Kidney glomerular epithelial cell (primary cell): ENCODE measurements around the gene SP140L.
"Not testable (repeated sequence)": the region's sequence is repeated elsewhere in the genome, so short reads cannot be mapped to it uniquely, and the experiment has no call there.

Experiments used
- DNase-seq: peaks from one replicate; lab custom pipeline; 2025; lab: John Stamatoyannopoulos, UW

Gene SP140L

DNA sequence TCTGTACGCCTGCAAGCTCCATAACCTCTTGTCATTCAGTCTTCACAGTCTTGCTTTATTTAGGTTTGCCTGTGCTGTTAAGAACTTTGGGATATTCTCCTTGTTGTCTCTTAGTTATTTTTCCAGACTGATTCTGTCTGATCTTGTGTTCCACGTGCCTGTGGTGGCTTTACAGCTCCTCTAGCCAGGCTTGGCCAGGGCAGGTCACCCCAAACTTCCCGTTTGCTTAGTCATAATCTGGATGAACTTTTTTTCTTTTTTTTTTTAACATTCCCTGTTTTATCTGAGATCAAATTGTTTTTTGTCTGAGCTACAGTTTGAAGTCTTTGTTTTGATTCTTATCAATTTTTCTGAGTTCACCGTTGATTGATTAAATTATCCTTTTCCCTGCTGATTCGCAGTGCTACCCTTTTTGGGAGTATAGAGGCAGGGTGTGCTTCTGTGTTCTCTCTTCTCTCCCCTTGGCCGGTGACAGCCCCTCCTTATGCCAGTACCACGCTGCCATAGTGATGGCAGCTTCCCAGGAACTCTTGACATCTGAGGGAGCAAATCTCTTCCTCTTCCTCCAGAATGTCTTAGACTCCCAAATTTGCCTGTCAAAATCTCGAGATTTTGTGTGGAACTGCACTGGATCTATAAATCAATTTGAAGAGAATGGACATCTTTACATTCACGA lies 91.5 kb downstream of the SP140L start:
- no peak for DNase-seq

GRCh38 chr2:230419181-230419580 lies 92.2 kb downstream of the SP140L start:
- DNase-seq: no peak

DNA sequence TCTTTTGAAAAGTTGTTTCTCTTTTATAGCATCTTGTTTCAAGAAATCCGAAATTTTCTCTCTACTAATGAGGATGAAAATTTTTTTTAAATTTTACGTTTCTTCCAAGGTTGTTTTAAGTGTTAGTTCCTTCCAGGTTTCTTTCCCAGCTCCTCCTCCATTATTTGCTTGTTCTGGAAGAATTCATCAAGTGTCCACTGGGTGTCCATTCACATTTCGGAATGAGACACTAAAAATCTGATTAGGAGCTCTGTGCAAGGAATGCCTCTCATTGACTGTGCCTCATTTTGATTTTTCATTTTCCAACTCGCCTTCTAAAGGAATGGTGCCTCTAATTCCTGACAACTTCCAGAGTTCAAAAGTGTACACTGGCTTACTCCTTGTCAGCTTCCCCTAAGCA lies 95.2 kb downstream of the SP140L start:
- DNase-seq: no peak

DNA sequence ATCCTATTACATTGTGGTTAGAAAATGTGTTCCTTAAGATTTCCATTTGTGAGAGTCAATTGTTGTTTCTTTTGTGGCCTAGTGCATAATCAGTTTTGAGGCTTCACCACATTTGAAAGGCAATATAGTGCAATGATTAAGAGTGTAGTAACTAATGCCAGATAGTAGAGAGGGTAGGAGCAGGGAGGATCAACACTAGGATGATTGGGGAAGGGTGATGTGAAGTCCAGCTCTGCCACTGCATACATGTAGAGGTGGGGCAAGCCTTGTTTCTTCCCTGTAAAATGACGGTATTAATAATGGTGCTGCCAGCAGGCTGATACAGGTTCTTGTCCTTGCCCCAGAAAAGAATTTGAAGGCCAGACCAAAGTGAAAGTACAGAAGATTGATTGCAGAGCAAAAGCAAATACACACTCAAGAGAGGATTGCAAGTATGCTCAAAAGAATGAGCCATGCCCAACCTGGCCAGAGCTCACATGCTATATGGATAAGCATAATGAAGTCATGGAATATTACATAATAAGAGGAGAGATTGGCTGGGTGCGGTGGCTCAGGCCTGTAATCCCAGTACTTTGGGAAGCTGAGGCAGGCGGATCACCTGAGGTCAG lies 97.0 kb downstream of the SP140L start:
- no peak for DNase-seq

DNA sequence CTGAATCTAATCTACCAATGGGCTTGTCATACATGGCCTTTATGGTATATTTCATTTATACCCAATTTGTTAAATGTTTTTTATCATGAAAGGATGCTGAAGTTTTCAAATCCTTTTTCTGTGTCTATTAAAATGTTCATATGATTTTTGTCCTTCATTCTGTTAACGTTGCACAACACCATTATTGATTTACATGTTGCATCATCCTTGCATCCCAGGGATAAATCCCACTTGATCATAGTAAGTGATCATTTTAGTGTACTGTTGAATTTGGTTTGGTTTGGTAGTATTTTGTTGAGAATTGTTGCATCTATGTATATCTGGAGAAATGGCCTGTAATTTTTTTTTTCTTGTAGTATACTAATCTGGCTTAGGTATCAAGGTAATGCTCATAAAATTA lies 98.4 kb downstream of the SP140L start:
- no peak for DNase-seq

DNA sequence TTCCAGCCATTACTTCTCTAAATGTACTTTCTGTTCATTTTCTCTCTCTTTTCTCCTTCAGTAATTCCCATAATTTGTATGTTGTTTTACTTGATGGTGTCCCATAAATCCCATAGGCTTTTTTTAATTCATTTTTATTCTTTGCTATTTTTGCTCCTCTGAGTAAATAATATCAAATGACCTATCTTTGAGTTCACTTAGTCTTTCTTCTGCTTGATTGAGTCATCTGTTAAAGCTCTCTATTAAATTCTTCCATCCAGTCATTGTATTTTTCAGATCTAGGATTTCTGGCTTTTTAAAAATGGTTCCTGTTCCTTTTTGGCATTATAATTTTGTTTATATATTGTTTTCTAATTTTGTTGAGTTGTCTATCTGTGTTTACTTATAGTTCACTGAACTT lies 102.5 kb downstream of the SP140L start:
- no peak for DNase-seq

DNA sequence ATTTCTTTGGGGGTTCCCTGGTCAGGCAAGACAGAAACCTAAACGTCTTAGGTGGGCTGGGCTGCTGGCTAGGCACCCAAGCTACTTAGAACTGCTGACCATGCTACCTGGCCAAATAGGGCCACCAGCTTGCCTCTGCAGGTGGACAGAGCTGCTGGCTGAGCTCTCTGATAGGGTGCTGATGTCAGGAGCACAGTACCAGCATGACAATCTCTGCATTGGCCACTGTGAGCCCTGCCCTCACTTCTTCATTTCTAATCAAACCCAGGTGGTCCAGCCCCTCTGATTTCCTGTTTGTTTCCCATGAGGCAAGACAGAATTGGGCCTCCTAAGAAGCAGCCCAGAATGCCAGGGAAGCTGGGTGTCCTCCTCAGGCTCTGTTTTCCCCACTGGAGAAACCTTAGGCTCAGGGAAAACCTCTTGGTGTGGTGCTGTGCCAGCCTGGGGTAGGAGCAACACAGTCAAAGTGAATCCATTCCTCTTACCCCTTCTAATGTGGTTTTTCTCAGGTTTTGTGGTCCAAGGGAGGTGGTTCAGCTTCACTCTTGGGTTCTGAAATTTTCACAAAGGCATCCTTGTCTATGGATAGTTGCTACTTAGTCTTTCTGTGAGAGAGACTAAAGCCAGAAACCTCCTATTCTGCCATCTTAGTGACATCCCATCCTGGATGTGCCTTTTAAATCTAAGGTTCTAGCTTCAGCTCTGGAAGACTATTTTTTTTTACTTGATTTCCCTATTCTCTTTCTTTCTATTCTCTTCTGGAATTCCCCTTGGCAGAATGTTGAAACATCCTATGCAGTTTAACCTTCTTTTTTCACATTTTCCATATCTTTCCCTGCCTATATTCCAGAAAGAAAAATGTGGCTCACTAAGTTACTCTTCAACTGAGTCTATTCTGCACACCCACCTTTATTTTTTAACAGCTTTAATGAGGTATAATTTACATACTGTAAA lies 104.2 kb downstream of the SP140L start:
- no peak for DNase-seq

DNA sequence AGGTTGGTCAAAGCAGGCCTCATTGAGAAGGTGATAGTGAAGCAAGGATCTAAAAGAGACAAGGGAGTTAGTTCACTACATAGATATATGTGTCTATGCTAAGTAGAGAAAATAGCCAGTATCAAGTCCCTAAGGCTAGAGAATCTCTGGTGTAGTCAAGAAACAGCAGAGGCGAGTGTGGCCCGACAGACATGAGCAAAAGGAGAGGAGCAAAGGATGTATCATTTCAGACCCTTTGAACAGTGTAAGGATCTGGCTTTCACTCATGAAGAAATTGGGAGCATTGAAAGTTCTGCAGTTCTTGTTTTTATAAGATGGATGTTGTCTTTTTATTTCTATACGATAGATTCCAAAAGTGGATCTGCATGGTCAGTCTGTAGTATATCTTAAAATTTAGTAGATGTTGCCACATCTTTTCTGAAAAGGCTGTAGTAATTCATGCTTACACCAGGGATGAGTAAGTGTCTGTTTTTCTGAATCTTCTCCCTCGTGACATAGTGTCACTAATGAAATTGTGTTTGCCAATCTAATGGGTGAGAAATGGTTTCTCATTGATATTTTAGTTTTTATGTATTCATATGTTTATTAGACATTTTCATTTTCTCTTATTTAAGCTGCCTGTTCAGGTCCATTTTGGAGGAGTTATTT lies 107.8 kb downstream of the SP140L start:
- DNase-seq: no peak

DNA sequence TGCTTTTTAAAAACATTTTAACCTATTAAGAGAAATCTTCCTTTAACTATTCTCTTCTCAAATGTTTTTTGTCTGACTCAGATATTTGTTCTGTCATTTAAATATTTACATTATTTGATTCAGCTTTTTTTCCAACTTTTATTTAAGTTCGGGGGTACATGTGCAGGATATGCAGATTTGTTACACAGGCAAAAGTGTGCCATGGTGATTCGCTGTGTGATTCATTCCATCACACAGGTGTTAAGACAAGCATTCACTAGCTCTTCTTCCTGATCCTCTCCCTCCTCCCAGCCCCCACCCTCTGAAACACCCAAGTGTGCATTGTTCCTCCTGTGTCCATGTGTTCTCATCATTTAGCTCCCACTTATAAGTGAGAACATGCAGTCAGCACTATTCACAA lies 108.4 kb downstream of the SP140L start:
- no peak for DNase-seq

- not testable (repeated sequence) for DNase-seq
These were observed 112.1 kb downstream of the SP140L start for GRCh38 chr2:230439121-230439520.

- DNase-seq: no peak
These were observed 112.6 kb downstream of the SP140L start for GRCh38 chr2:230439590-230439989.

DNA sequence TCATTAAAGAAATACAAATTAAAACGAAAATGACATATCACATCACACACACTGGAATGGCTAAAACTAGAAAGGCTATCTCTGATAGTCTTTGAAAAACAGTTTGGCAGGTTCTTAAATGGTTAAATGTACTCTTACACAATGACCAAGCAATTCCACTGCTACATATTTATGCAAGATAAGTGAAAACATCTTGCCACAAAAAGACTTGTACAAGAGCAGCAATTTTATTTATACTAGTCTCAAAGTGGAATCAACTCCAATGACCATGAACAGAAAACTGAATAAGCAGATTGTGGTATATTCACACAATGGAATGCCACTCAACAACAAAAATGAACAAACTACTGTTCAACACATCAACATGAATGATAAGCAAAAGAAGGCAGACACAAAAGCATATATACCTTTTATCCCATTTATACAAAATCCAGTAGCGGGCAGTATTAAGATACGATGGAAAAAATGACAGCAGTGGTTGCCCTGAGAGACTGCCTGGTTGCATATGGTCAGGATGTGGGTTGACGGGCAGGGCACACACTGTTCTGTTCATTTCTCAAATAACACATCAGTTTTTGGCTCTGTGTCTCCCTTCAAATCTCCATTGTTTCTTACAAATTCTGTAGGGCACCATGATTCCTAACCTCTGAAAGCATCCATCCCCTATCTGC lies 114.4 kb downstream of the SP140L start:
- no peak for DNase-seq

DNA sequence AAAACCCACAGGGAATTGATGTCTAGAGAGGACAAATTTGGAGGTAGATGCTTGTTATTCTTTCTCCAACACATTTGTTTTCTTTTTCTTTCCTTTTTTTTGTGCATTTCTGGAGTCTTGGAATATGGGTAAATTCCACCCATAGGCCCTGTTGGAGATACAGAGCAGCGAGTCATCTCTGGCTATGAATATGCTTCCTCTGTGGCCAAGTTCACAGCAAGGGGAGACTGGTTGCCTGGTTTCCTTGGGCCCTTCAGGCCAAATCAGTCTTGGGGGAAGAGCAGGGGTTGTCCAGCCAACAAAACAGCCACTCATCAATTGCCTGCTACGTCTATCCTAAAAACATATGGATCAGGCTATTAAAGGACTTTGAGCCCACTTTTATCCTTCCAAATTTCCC lies 116.5 kb downstream of the SP140L start:
- DNase-seq: no peak

DNA sequence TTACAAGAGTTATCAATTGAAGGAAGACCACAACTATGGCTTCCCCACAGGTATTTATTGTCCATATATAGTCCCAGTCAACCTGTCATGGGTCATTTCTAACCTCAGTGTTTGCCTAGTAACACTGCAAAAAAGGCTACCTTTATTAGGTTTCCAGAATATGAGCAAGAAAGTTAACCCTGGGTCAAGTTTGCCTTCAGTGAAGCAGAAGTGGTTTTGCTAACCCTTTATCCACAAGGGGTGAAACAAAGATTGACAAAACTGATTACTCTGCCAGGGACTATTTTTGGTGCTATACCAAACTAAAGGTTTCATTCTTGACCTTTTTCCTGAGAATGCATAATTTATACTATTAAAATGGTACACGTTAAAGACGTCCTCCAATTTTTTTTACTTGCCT lies 117.8 kb downstream of the SP140L start:
- no peak for DNase-seq

DNA sequence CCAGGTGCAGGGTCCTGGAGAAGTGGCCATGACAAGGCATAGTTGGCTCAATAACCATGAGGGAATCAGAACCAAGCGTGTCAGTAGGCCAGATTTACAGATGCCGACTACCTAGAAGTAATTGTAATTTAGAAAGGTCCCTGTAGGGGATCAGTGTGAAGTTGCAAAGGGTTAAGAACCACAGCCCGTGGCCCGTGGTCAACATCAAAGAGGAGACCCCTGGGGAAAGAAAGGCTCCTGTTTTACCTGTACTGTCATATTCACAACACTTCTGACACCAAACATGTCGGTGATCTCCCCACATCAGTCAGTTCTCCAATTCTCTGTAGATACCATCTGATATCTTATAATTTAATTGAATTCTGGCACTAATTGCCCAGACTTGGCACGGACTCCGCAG lies 120.0 kb downstream of the SP140L start:
- no peak for DNase-seq

DNA sequence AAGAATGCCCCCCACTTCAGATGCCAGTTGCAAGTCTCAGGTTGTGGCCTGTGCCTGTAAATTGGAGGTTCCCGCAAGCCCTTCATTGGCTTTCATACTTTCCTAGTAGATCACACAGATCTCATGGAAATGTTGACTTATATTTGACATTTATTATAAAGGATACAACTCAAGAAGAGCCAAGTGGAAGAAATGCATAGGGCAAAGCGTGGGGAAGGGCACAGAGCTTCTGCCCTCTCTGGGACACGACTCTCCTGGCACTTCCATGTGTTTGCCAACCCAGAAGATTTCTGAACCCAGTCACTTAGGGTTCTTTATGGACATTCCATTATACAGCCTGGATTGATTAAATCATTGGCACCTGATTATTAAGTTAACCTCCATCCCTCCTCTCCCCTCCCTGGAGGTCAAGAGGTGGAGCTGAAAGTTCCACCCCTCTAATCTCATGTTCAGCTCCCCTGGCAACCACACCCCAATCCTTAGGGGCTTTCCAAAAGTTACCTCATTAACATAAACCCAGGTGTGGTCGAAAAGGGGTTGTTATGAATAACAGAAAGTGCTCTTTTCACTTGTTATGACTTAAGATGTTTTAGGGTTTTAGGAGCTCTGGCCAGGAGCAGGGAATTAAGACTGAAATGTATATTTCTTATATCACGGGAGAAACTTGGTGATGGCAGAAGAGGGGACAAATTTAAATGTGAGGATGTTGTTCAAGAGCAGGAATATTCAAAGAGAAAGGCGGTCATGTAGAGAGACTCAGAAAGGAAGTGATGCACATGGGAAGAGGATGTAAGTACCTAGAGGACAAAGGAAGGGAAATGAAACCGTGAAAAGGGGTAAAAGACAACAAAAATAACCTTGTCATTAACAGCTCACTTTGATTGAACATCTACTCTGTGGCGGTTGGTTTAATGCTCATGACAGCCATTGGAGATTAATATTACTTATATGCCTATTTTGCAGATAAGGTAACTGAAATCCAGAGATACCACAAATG lies 120.8 kb downstream of the SP140L start:
- DNase-seq: no peak

GRCh38 chr2:230449901-230450467 lies 123.0 kb downstream of the SP140L start:
- DNase-seq: no peak

DNA sequence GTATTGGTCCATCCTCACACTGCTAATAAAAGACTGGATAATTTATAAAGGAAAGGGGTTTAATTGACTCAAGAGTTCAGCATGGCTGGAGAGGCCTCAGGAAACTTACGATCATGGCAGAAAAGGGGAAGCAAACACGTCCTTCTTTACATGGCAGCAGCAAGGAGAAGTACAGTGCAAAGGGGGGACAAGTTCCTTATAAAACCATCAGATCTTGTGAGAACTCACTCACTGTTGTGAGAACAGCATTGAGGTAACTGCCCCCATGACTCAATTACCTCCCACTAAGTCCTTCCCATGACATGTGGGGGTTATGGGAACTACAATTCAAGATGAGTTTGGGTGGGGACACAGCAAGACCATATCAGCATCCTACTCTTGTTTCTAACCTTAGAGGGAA lies 126.0 kb downstream of the SP140L start:
- DNase-seq: no peak
